Prostate gland (tissue), 2 donors: ENCODE results near the gene IPCEF1. TPM values are rescaled to one million over a fixed set of nuclear protein-coding genes. Genes with fewer than 3 reads are reported as not detected.

Source experiments
- DNase-seq: peaks from one replicate; pipeline ENCODE4 v3.0.0-alpha.2; 2019; ENCODE audit warnings: low spot score
- H3K27ac ChIP-seq, 2 donors: fragments of 200-600 bp; sonication (generic); 2 replicates each; pipeline ENCODE4 v1.5.1; 2017 to 2019
- H3K27me3 ChIP-seq: fragments of 200-600 bp; sonication (generic); replicated peaks from 2 replicates; pipeline ENCODE4 v1.5.1; 2019; ENCODE audit not compliant: insufficient read depth
- H3K36me3 ChIP-seq, 2 donors: fragments of 200-600 bp; sonication (generic); 1 replicate in 1 of 2; 2 replicates in 1 of 2; pipeline versions ENCODE4 v1.5.1 to v1.8.1; 2017 to 2019
- H3K4me1 ChIP-seq: fragments of 200-600 bp; sonication (generic); replicated peaks from 2 replicates; pipeline ENCODE4 v1.5.1; 2019
- H3K4me3 ChIP-seq, 2 donors: fragments of 200-600 bp; sonication (generic); 2 replicates each; pipeline ENCODE4 v1.5.1; 2017 to 2019
- H3K9me3 ChIP-seq: fragments of 200-600 bp; sonication (generic); 2 replicates; pipeline ENCODE4 v1.5.1; 2017
- CTCF ChIP-seq, 4 experiments: fragments of 200-600 bp in 2 of 4; fragments of 450-650 bp in 2 of 4; sonication (generic) in 2 of 4; IDR thresholded peaks; 1 replicate in 3 of 4; 2 replicates in 1 of 4; pipeline ENCODE4 v1.5.1; 2016 to 2019; ENCODE audit warnings: antibody characterized with exemption in 4 of 4, mild to moderate bottlenecking in 2 of 4, moderate library complexity in 2 of 4
- POLR2A ChIP-seq: fragments of 450-650 bp; IDR thresholded peaks from one replicate; pipeline ENCODE4 v1.6.1; 2016; ENCODE audit warnings: antibody characterized with exemption, mild to moderate bottlenecking
- POLR2AphosphoS5 ChIP-seq: sonication (generic); formaldehyde crosslinking; IDR thresholded peaks from one replicate; pipeline ENCODE4 v1.6.1; 2017; ENCODE audit warnings: antibody characterized with exemption
- WGBS: methylation state at CpG from one replicate; pipeline ENCODE4 v1.1.5; 2018; 5-methylcytosine and 5-hydroxymethylcytosine counted together
- intact Hi-C: fragments of 100-400 bp; cut with DNase I; formaldehyde crosslinking; loops from one replicate; pipeline ENCODE4 v1.14.2; 2022
- total RNA-seq, 2 donors: library from RNA; depleted of rRNA; stranded (reverse); fragments of >200 nt; gene quantifications; one replicate each; pipeline ENCODE4 v1.1.0, GENCODE V29; 2016

IPCEF1 gene
- total RNA-seq, 2 donors from 2014 or later: 1.0 to 6.1 TPM

GRCh38 chr6:154226461-154226860, 130.1 kb downstream of the IPCEF1 start:
- intact Hi-C loops: no loop called here
- TF ChIP-seq POLR2A (no peak), CTCF (IDR thresholded peaks at IDR 0.05) (no peak), POLR2AphosphoS5 (no peak)
- Histone ChIP-seq H3K9me3 (no peaks in the 10 kb centered on the region), H3K36me3 (no peaks in the 10 kb centered on the region), H3K27me3 (no peaks in the 10 kb centered on the region), H3K4me1 (no peaks in the 10 kb centered on the region), H3K4me3 (no peak overlapping the region), H3K27ac (no peak overlapping the region)
- 93% methylated on average over 3 of the region's 3 CpGs for WGBS
- DNase-seq: no peak

GRCh38 chr6:154223296-154223695, 133.3 kb downstream of the IPCEF1 start:
- H3K4me3 ChIP-seq: no peak overlapping the region
- no peaks in the 10 kb centered on the region for H3K27me3 ChIP-seq
- intact Hi-C loops: no loop called here
- DNase-seq: no peak
- H3K27ac ChIP-seq: no peak overlapping the region
- H3K9me3 ChIP-seq: no peaks in the 10 kb centered on the region
- H3K4me1 ChIP-seq: no peaks in the 10 kb centered on the region
- no peaks in the 10 kb centered on the region for H3K36me3 ChIP-seq
- WGBS: 100% methylated on average over 2 of the region's 2 CpGs
- TF ChIP-seq POLR2AphosphoS5 (no peak), POLR2A (no peak), CTCF (IDR thresholded peaks at IDR 0.05) (no peak)

- no peak for TF ChIP-seq CTCF (IDR thresholded peaks at IDR 0.05)
- no peak for TF ChIP-seq POLR2AphosphoS5
- no peak for TF ChIP-seq POLR2A
- Histone ChIP-seq H3K9me3 (no peaks in the 10 kb centered on the region), H3K4me1 (no peaks in the 10 kb centered on the region), H3K36me3 (no peaks in the 10 kb centered on the region), H3K4me3 (no peak overlapping the region), H3K27me3 (no peaks in the 10 kb centered on the region), H3K27ac (no peak overlapping the region)
- intact Hi-C loops: no loop called here
- DNase-seq: no peak
- 75% methylated on average over 6 of the region's 6 CpGs for WGBS
Measured at GRCh38 chr6:154222716-154223115, 133.9 kb downstream of the IPCEF1 start.

GRCh38 chr6:154219250-154219649, 137.4 kb downstream of the IPCEF1 start:
- Histone ChIP-seq H3K27me3 (no peaks in the 10 kb centered on the region), H3K4me1 (no peaks in the 10 kb centered on the region), H3K4me3 (no peak overlapping the region), H3K9me3 (no peaks in the 10 kb centered on the region), H3K27ac (no peak overlapping the region), H3K36me3 (no peaks in the 10 kb centered on the region)
- intact Hi-C loops: no loop called here
- WGBS: 91% methylated on average over 6 of the region's 6 CpGs
- no peak for TF ChIP-seq POLR2AphosphoS5
- no peak for TF ChIP-seq POLR2A
- TF ChIP-seq CTCF (IDR thresholded peaks at IDR 0.05): no peak
- no peak for DNase-seq

- Histone ChIP-seq H3K36me3 (no peaks in the 10 kb centered on the region), H3K9me3 (no peaks in the 10 kb centered on the region), H3K27ac (no peak overlapping the region), H3K27me3 (no peaks in the 10 kb centered on the region), H3K4me1 (no peaks in the 10 kb centered on the region), H3K4me3 (no peak overlapping the region)
- intact Hi-C loops: no loop called here
- WGBS: 50% methylated on average over 6 of the region's 6 CpGs
- TF ChIP-seq CTCF (IDR thresholded peaks at IDR 0.05) (no peak), POLR2A (no peak), POLR2AphosphoS5 (no peak)
- DNase-seq: no peak
Measured at GRCh38 chr6:154218787-154219186, 137.8 kb downstream of the IPCEF1 start.
